ENCODE data around the gene GJA3.
A peak's percentile ranks its signal among the peaks of the same experiment; 100 is the strongest.
"Not testable (repeated sequence)": the region's sequence is repeated elsewhere in the genome, so short reads cannot be mapped to it uniquely, and the experiment has no call there.

The GJA3 gene

DNA sequence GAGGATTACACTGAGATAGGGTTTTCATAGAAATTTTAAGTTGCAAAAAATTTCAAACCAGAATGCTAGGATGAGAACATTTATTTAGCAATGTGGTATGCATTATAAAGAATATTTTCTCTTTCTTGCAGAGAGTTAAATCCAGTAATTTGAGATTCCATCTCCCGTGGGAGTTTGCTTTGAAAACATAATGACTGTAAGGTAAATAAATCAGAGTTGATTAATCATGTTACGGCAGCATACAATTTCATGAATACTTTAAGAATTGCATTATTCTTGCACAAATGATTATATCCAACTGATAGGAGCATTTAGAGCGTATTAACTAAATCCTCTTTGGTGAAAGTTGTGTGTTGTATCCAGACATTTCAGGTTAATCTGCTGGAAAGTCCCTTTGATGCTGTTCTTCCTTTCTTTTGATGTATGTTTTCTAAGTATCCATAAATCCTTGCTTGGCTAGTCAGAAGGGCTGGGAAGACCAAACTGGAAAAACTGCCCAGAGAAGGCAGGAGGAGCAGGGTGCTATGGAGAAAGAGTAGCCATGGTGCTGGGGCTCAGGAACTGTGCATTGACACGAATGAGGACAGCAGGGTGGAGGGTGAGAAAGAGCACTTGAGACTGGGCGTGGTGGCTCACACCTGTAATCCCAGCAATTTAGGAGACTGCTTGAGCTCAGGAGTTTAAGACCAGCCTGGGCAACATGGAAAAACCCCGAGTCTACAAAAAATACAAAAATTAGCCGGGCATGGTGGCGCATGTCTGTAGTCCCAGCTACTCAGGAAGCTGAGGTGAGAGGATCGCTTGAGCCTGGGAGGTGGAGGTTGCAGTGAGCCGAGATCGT lies 4.8 kb upstream of the GJA3 start:
- Histone ChIP-seq H3K36me3 (no peaks in the 10 kb centered on the region), H3K27me3 (peaks cover 25 to 43% (median 34%) of the 10 kb centered on the region in 11 experiments), H3K4me3 (no peak overlapping the region), H3K27ac (no peak overlapping the region), H3K4me1 (peaks cover 4 to 20% (median 15%) of the 10 kb centered on the region in 10 experiments; a peak in 18 of 20 replicates), H3K9ac (no peak overlapping the region), H4K20me1 (peaks cover 0 to 14% (median 11%) of the 10 kb centered on the region in 11 experiments; a peak in 17 of 22 replicates), H3K4me2 (no peak overlapping the region), H3K9me3 (replicated peaks in 1 of 11) (no peaks in the 10 kb centered on the region)
- TF ChIP-seq Cebpa-rat (IDR thresholded peaks at IDR 0.05): no peak

GRCh38 chr13:20161951-20162300 lies 1.1 kb upstream of the GJA3 start:
- peak overlapping the region; percentile 47 to 70 (median 60); a peak in 19 of 20 replicates for H3K4me3 ChIP-seq
- peaks cover 15 to 31% (median 26%) of the 10 kb centered on the region in 10 experiments for H3K4me1 ChIP-seq

GRCh38 chr13:20161275-20161950 lies 561 bp upstream of the GJA3 start:
- Histone ChIP-seq H3K4me2 (peak overlapping the region; percentile 71 to 98 (median 93)), H3K27me3 (peaks cover 59 to 83% (median 74%) of the 10 kb centered on the region in 11 experiments), H3K4me1 (peaks cover 19 to 35% (median 31%) of the 10 kb centered on the region in 10 experiments), H3K9ac (peak overlapping the region in 10 of 11 experiments; percentile 12 to 67 (median 25); a peak in 14 of 22 replicates), H3K4me3 (peak overlapping the region; percentile 47 to 70 (median 60)), H3K9me3 (replicated peaks in 1 of 11) (no peaks in the 10 kb centered on the region), H4K20me1 (peaks cover 0 to 35% (median 24%) of the 10 kb centered on the region in 11 experiments; a peak in 18 of 22 replicates), H3K36me3 (no peaks in the 10 kb centered on the region), H3K27ac (peak overlapping the region in 2 of 11 experiments; percentile 11 to 32; a peak in 2 of 22 replicates)
- no peak for TF ChIP-seq Cebpa-rat (IDR thresholded peaks at IDR 0.05)

More at GRCh38 chr13:20161951-20162300, 1.1 kb upstream of the GJA3 start:
- Histone ChIP-seq H3K4me2 (peak overlapping the region; percentile 71 to 98 (median 93)), H4K20me1 (peaks cover 0 to 34% (median 24%) of the 10 kb centered on the region in 11 experiments; a peak in 18 of 22 replicates), H3K36me3 (no peaks in the 10 kb centered on the region), H3K9ac (peak overlapping the region in 8 of 11 experiments; percentile 9 to 67 (median 30); a peak in 11 of 22 replicates), H3K9me3 (replicated peaks in 1 of 11) (no peaks in the 10 kb centered on the region), H3K27ac (peak overlapping the region in 1 of 11 experiments; percentile 11; a peak in 1 of 22 replicates), H3K27me3 (peaks cover 59 to 80% (median 71%) of the 10 kb centered on the region in 11 experiments)
- TF ChIP-seq Cebpa-rat (IDR thresholded peaks at IDR 0.05): no peak

DNA sequence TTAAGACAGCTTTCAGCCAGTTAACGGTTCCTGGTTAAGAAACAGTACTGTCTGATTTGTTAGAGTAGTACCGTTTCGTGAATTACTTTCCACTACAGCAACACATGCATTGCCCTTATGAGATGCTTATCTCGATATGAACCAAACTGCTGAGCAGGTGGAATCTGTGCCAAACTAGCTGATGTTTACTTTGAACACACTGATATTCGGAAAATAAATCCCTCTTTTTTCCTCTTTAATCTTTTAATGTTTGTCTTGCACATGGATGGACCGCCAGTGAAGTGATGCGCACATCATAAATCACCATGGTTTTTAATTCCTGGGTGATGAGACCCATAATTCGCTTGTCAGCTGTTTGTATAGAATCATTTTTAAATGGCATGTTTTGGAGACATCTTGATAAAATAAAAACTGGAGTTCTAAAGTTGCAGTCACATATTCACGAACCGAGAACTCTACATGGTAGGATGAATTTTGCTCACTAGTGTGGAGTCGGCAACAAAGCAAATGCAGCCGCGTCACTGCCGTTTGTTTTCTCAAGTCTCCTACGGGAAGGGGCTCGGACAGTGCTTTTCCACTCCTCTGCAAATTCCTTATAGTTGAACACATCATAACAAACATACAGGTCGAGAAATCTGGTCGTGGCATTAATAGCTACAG lies 1.1 kb downstream of the GJA3 start:
- Histone ChIP-seq H3K4me3 (peak overlapping the region in 4 of 10 experiments; percentile 53 to 70 (median 62); a peak in 8 of 20 replicates), H3K4me1 (peaks cover 19 to 38% (median 34%) of the 10 kb centered on the region in 10 experiments), H3K9ac (no peak overlapping the region), H3K36me3 (no peaks in the 10 kb centered on the region), H3K27me3 (peaks cover 59 to 81% (median 74%) of the 10 kb centered on the region in 11 experiments), H3K27ac (no peak overlapping the region), H3K4me2 (peak overlapping the region in 10 of 11 experiments; percentile 71 to 98 (median 94); a peak in 15 of 22 replicates), H3K9me3 (replicated peaks in 1 of 11) (no peaks in the 10 kb centered on the region), H4K20me1 (peaks cover 0 to 35% (median 24%) of the 10 kb centered on the region in 11 experiments; a peak in 18 of 22 replicates)
- TF ChIP-seq Cebpa-rat (IDR thresholded peaks at IDR 0.05): no peak

- H3K4me1 ChIP-seq: peaks cover 19 to 38% (median 34%) of the 10 kb centered on the region in 10 experiments
- no peak for TF ChIP-seq Cebpa-rat (IDR thresholded peaks at IDR 0.05)
- no peaks in the 10 kb centered on the region for H3K36me3 ChIP-seq
- peaks cover 0 to 30% (median 24%) of the 10 kb centered on the region in 11 experiments; a peak in 18 of 22 replicates for H4K20me1 ChIP-seq
- no peaks in the 10 kb centered on the region for H3K9me3 ChIP-seq (replicated peaks in 1 of 11)
- H3K27me3 ChIP-seq: peaks cover 50 to 62% (median 56%) of the 10 kb centered on the region in 11 experiments
- no peak overlapping the region for H3K27ac ChIP-seq
- no peak overlapping the region for H3K4me3 ChIP-seq
- H3K9ac ChIP-seq: no peak overlapping the region
- peak overlapping the region in 9 of 11 experiments; percentile 10 to 61 (median 40); a peak in 14 of 22 replicates for H3K4me2 ChIP-seq
Observed at GRCh38 chr13:20157151-20157796, 3.6 kb downstream of the GJA3 start.

DNA sequence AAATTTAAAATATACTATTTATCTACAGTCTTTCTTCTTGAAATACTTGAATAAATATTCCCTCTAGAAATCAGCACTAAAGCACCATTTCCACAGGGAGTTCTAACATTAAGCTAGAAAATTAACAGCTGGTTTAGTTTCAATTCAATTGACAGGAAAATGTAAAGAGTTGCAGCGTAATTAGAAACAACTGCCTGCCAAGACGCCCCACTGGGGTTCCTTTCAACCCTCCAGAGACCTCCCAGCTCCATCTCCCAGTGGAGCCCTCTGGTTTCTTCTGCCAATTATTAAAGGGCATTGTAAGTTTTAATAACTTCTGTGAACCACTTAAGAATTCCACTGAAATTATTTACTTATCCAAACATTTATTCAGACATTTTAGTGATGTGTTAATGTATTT lies 4.2 kb downstream of the GJA3 start:
- Histone ChIP-seq H3K9me3 (replicated peaks in 1 of 11) (no peaks in the 10 kb centered on the region), H3K4me1 (peaks cover 19 to 34% (median 29%) of the 10 kb centered on the region in 10 experiments), H3K4me3 (no peak overlapping the region), H3K36me3 (no peaks in the 10 kb centered on the region), H3K9ac (no peak overlapping the region), H3K27ac (no peak overlapping the region), H3K27me3 (peaks cover 44 to 56% (median 51%) of the 10 kb centered on the region in 11 experiments), H4K20me1 (peaks cover 0 to 29% (median 24%) of the 10 kb centered on the region in 11 experiments; a peak in 18 of 22 replicates), H3K4me2 (peak overlapping the region in 8 of 11 experiments; percentile 24 to 61 (median 40); a peak in 13 of 22 replicates)
- no peak for TF ChIP-seq Cebpa-rat (IDR thresholded peaks at IDR 0.05)

DNA sequence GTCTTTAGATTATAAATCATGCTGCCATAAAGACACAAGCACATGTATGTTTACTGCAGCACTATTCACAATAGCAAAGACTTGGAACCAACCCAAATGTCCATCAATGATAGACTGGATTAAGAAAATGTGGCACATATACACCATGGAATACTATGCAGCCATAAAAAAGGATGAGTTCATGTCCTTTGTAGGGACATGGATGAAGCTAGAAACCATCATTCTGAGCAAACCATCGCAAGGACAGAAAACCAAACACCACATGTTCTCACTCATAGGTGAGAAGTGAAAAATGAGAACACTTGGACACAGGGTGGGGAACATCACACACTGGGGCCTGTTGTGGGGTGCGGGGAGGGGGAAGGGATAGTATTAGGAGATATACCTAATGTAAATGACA lies 7.6 kb downstream of the GJA3 start:
- Histone ChIP-seq H3K27me3 (peaks cover 10 to 22% (median 16%) of the 10 kb centered on the region in 11 experiments), H3K4me1 (peaks cover 5 to 18% (median 13%) of the 10 kb centered on the region in 10 experiments)
- not testable (repeated sequence) for H3K4me2 ChIP-seq; H4K20me1 ChIP-seq; H3K9me3 ChIP-seq (replicated peaks in 1 of 11); H3K36me3 ChIP-seq; H3K9ac ChIP-seq; H3K4me3 ChIP-seq; H3K27ac ChIP-seq

- Histone ChIP-seq H3K27me3 (peaks cover 0 to 5% (median under 1%) of the 10 kb centered on the region in 11 experiments; a peak in 6 of 22 replicates), H3K9me3 (replicated peaks in 1 of 11) (no peaks in the 10 kb centered on the region)
- no peak for TF ChIP-seq Cebpa-rat (IDR thresholded peaks at IDR 0.05)
Observed at GRCh38 chr13:20151612-20152011, 9.2 kb downstream of the GJA3 start.

More at GRCh38 chr13:20151612-20152011, 9.2 kb downstream of the GJA3 start:
- Histone ChIP-seq H3K9ac (no peak overlapping the region), H4K20me1 (no peaks in the 10 kb centered on the region; a peak in 2 of 22 replicates), H3K4me3 (no peak overlapping the region), H3K36me3 (no peaks in the 10 kb centered on the region), H3K4me1 (peaks cover 0 to 9% (median 5%) of the 10 kb centered on the region in 10 experiments; a peak in 14 of 20 replicates), H3K27ac (no peak overlapping the region), H3K4me2 (no peak overlapping the region)

Data from BLaER1 treated with 17β-estradiol and CSF1 and Interleukin-3, amounts not matched to agents 10 nM and 100 nM (cell line).